ENCODE results near the gene CISTR.

- TF ChIP-seq CTCF (IDR thresholded peaks at IDR 0.05): no peak
- TF ChIP-seq POLR2A (IDR thresholded peaks at IDR 0.05): no peak
These were observed 30.4 kb upstream of the CISTR start for GRCh38 chr12:53782093-53782703.
